Cardiac fibroblast (primary cell): ENCODE measurements around the gene SBK3.

Experiments used
- DNase-seq, 2 donors: peaks; one replicate each; pipeline versions ENCODE4 v3.0.0 to v3.0.0-alpha.2; 2010; ENCODE audit warnings: low read depth in 2 of 2
- H3K4me3 ChIP-seq, 2 donors: replicated peaks in 1 of 2; 1 replicate in 1 of 2; 2 replicates in 1 of 2; pipeline ENCODE4 v1.5.1; 2011; ENCODE audit warnings: low read depth in 2 of 2, low read length in 2 of 2, mild to moderate bottlenecking in 2 of 2, moderate library complexity in 1 of 2
- TF ChIP-seq, protein P1 (sequence below): IDR thresholded peaks from one replicate; pipeline ENCODE4 v1.5.1; 2011; ENCODE audit warnings: low read depth, mild to moderate bottlenecking, low read length, inconsistent platforms

The SBK3 gene

DNA sequence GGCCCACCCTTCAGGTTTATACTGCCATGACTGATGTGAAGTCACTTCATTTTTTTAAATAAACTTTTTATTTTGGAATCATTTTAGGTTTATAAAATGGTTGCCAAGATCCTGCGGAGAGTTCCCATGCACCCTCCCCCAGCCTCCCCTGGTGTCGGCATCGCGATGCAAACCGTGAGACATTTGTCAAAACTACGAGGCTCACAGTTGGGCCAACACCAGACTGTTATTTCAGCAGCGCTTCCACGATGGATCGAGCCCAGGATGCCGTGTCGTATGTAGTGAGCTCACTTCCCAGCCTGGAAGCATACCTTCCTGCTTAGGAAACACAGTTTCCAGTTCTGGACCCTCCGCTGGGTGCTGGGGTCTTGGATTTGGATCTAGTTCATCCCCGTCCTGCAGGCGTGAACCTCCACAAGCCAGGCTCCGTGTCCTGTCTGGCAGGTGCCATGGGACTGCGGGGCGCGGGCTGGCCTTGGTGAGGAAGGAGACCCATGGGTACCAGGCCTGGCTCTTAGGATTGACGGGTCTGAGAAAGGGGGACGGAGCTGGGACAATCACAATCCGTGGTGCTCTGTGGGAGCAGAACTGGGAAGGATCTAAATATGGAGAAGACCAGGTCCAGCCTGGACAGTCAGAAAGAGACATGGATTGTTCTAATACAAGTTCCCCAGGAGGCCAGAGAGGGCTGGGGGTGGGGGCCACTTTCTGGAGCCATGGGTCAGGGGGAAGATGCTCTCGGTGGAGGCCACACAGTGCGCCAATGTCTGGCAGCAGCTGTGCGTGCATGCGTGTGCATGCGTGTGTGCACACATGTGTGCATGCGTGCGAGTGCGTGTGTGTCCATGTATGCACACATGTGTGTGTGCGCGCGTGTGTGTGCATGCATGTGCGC is 6.0 kb downstream of the SBK3 start:
- no peak overlapping the region for H3K4me3 ChIP-seq
- TF ChIP-seq, protein P1, sequence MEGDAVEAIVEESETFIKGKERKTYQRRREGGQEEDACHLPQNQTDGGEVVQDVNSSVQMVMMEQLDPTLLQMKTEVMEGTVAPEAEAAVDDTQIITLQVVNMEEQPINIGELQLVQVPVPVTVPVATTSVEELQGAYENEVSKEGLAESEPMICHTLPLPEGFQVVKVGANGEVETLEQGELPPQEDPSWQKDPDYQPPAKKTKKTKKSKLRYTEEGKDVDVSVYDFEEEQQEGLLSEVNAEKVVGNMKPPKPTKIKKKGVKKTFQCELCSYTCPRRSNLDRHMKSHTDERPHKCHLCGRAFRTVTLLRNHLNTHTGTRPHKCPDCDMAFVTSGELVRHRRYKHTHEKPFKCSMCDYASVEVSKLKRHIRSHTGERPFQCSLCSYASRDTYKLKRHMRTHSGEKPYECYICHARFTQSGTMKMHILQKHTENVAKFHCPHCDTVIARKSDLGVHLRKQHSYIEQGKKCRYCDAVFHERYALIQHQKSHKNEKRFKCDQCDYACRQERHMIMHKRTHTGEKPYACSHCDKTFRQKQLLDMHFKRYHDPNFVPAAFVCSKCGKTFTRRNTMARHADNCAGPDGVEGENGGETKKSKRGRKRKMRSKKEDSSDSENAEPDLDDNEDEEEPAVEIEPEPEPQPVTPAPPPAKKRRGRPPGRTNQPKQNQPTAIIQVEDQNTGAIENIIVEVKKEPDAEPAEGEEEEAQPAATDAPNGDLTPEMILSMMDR: no peak
- no peak for DNase-seq

DNA sequence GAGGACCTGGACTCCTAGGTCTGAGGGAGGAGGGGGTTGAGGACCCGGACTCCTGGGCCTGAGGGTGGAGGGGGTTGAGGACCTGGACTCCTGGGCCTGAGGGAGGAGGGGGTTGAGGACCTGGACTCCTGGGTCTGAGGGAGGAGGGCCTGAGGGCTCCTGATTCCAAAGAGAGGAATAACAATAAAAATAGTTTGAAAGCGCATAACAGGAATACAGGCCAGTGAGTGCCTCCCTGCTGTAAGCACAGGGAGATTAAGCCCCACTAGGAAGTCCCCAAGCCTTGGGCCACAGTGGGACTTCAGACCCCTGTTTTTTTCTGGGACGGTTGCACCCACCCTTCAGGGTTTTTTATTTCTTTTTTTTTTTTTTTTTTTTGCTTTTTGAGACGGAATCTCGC is 7.2 kb downstream of the SBK3 start:
- H3K4me3 ChIP-seq: no peak overlapping the region
- TF ChIP-seq, protein P1: no peak
- no peak for DNase-seq

DNA sequence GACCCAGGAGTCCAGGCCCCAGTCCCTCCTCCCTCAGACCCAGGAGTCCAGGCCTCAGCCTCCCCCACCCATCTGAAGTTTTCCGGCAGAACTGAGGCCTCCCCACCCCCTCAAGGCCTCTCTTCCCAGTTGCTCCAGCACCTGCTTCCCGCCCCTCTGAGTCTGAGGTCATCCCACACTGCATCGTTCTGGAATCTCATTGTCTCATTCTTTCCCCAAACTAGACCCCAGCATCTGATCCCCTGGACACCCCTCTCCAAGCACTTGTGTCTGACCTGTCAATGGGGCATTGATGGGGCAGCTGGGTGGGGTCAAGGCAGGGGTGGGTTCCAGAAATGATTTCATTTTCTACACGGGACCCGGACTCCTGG is 7.6 kb downstream of the SBK3 start:
- no peak for DNase-seq
- TF ChIP-seq, protein P1: no peak
- H3K4me3 ChIP-seq: no peak overlapping the region

DNA sequence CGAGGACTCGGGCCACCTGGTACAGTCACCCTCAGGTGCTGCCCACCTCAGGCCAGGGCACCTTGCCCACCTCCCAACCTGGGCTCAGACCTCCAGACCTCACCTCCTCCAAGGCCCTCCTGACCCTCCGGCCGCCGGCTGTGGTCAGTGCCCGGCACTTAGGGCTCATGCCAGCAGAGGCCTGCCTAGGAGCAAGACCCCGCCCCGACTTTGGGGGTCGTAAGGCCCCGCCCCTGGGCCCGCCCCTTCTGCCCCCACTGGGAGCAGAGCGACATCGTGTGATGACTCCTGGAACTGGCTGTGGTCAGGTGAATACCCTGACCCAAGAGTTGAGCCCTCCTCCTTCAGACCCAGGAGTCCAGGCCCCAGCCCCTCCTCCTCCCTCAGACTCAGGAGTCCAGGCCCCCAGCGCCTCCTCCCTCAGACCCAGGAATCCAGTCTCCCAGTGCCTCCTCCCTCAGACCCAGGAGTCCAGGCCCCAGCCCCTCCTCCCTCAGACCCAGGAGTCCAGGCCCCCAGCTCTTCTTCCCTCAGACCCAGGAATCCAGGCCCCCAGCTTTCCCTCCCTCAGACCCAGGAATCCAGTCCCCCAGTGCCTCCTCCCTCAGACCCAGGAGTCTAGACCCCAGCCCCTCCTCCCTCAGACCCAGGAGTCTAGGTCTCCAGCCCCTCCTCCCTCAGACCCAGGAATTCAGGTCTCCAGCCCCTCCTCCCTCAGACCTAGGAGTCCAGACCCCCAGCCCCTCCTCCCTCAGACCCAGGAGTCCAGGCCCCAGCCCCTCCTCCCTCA is 8.2 kb downstream of the SBK3 start, which contains the start of gene SBK2:
Gene SBK2, minus strand, starts transcription at position 183 of the 790 bp plus-strand sequence. CDS start 839 bp downstream, outside the sequence.
- TF ChIP-seq, protein P1: peak; percentile 9
- H3K4me3 ChIP-seq: no peak within 1 kb of the TSS
- DNase-seq: no peak

DNA sequence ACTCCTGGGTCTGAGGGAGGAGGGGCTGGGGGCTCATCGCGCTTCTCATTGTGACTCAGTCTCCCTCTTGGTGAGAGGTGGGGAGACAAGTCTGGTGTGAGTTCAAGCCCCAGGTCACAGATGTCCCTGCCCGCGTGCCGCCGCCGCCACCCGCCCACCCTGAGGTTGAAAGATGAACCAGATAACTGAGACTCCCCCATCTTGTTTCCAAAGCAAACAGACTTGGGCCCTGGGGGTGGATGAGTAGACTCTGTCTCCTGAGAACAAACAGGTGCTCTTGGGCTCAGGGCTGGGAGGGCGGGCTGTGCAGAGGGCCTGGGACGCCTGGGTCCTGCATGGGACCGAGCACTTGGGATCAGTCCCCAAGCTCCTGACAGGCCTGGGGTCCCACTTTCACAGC is 9.0 kb downstream of the SBK3 start:
- no peak for DNase-seq
- no peak overlapping the region for H3K4me3 ChIP-seq
- TF ChIP-seq, protein P1: no peak

DNA sequence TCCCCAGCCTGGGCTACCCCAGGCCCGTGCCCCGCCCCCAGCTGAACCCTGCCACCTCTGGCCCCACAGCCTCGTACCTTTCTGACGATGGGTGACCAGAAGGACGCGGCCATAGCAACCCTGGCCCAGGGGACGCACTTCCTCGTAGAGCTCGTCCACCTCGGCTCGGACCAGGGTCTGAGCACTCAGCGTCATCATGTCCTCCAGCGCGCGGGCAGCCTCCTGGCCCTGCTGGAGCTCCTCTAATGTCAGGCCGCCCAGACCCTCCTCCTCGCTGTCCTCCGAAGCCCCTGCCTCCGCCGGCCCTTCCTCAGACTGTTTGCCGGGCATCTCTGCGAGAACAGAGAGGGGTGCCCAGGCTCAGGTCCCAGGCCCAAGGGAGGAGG is 9.4 kb downstream of the SBK3 start:
- no peak overlapping the region for H3K4me3 ChIP-seq
- TF ChIP-seq, protein P1: no peak
- DNase-seq: no peak
